SH-SY5Y (cell line): ENCODE data around the gene NAALADL2.

Experiments
- GATA2 ChIP-seq: IDR thresholded peaks from 2 replicates; pipeline ENCODE4 v1.6.1; 2011; ENCODE audit warnings: mild to moderate bottlenecking, low read depth, low read length
- GATA3 ChIP-seq: IDR thresholded peaks from 2 replicates; pipeline ENCODE4 v1.6.1; 2011; ENCODE audit warnings: low read depth, mild to moderate bottlenecking, low read length, moderate library complexity

The NAALADL2 gene

GRCh38 chr3:175242243-175242642, 383.1 kb downstream of the NAALADL2 start:
- TF ChIP-seq GATA3 (no peak), GATA2 (no peak)

- TF ChIP-seq GATA3 (no peak), GATA2 (no peak)
These were observed 387.1 kb downstream of the NAALADL2 start for GRCh38 chr3:175246234-175246633.

- TF ChIP-seq GATA2, result no peak
- TF ChIP-seq GATA3, result no peak
These were observed 387.6 kb downstream of the NAALADL2 start for GRCh38 chr3:175246766-175247165.

GRCh38 chr3:175247629-175248028, 388.5 kb downstream of the NAALADL2 start:
- no peak for TF ChIP-seq GATA3
- no peak for TF ChIP-seq GATA2

GRCh38 chr3:175248832-175249231, 389.7 kb downstream of the NAALADL2 start:
- TF ChIP-seq GATA2 (no peak), GATA3 (no peak)

- TF ChIP-seq GATA3 (no peak), GATA2 (no peak)
These were observed 396.6 kb downstream of the NAALADL2 start for GRCh38 chr3:175255698-175256097.

GRCh38 chr3:175257123-175257522, 398.0 kb downstream of the NAALADL2 start:
- TF ChIP-seq GATA2, result no peak
- no peak for TF ChIP-seq GATA3

GRCh38 chr3:175258763-175259162, 399.6 kb downstream of the NAALADL2 start:
- no peak for TF ChIP-seq GATA3
- TF ChIP-seq GATA2, result no peak

GRCh38 chr3:175260145-175260794, 401.1 kb downstream of the NAALADL2 start:
- TF ChIP-seq GATA3, result no peak
- no peak for TF ChIP-seq GATA2

- TF ChIP-seq GATA2, result no peak
- no peak for TF ChIP-seq GATA3
These were observed 407.3 kb downstream of the NAALADL2 start for GRCh38 chr3:175266478-175266877.

- no peak for TF ChIP-seq GATA3
- TF ChIP-seq GATA2, result no peak
These were observed 408.0 kb downstream of the NAALADL2 start for GRCh38 chr3:175267121-175267531.

GRCh38 chr3:175267561-175267960, 408.4 kb downstream of the NAALADL2 start:
- TF ChIP-seq GATA2, result no peak
- no peak for TF ChIP-seq GATA3

GRCh38 chr3:175269394-175269793, 410.3 kb downstream of the NAALADL2 start:
- TF ChIP-seq GATA2 (no peak), GATA3 (no peak)

- TF ChIP-seq GATA3 (0 out of 2 replicates have a peak, but pooled peaks have one; percentile 19), GATA2 (no peak)
These were observed 411.2 kb downstream of the NAALADL2 start for GRCh38 chr3:175270198-175270837.

- TF ChIP-seq GATA3 (no peak), GATA2 (no peak)
These were observed 411.7 kb downstream of the NAALADL2 start for GRCh38 chr3:175270866-175271265.

GRCh38 chr3:175272392-175272791, 413.3 kb downstream of the NAALADL2 start:
- TF ChIP-seq GATA3 (no peak), GATA2 (no peak)
